ENCODE results near the gene SIGMAR1.

The SIGMAR1 gene

DNA sequence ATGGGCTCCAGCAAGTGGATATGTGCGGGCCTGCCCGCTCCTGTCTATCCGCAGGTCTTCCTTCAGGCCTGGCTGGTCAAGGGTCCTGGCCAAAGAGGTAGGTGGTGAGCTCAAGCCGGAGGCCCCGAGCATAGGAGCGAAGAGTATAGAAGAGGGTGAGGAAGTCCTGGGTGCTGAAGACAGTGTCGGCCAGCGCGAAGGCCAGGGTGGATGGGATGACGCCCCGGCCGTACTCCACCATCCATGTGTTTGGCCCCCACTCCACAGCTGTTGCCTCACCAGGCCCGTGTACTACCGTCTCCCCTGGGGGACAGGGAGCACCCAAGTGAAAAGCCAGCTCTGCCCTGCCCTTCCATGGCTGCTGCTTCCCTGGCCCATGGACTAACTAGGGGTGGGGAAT lies 2.0 kb downstream of the SIGMAR1 start:
- Histone ChIP-seq H3K4me3 (ENCODE audit: insufficient read depth in 1 of 2, low read depth in 1 of 2, low read length in 2 of 2) (peak overlapping the region; percentile 14 to 35), H2AFZ (ENCODE audit: low read depth, low read length) (no peak overlapping the region), H2AK5ac (ENCODE audit: low read length, severe bottlenecking) (no peak overlapping the region), H3K79me1 (replicated peaks; ENCODE audit: low read length, poor library complexity, severe bottlenecking) (peaks cover 22% of the 10 kb centered on the region), H3K9me3 (ENCODE audit: control insufficient read depth, low read length) (no peaks in the 10 kb centered on the region), H3K36me3 (ENCODE audit: control insufficient read depth in 1 of 2, insufficient read depth in 2 of 2, low read depth in 1 of 2, low read length in 2 of 2) (peaks cover 11 to 13% of the 10 kb centered on the region in 2 experiments), H3K23ac (ENCODE audit: low read length in 2 of 2) (peak overlapping the region in 1 of 2 experiments; percentile 34), H3K18ac (ENCODE audit: low read depth in 1 of 2, low read length in 2 of 2) (no peak overlapping the region), H4K91ac (ENCODE audit: low read length) (no peak overlapping the region), H3K14ac (ENCODE audit: low read length in 2 of 2) (peak overlapping the region in 1 of 2 experiments; percentile 90), H3K4ac (ENCODE audit: low read depth in 1 of 2, low read length in 2 of 2) (no peak overlapping the region), H3K9ac (ENCODE audit: low read length) (peak overlapping the region; percentile 7), H3K4me1 (ENCODE audit: control insufficient read depth, insufficient read depth, low read depth, low read length) (peaks cover 19% of the 10 kb centered on the region), H2BK12ac (ENCODE audit: low read length in 2 of 2) (no peak overlapping the region), H4K8ac (ENCODE audit: low read length) (peak overlapping the region; percentile 66), H2BK5ac (ENCODE audit: low read depth, low read length, poor library complexity, severe bottlenecking) (no peak overlapping the region), H2BK15ac (ENCODE audit: low read depth, poor library complexity, severe bottlenecking) (no peak overlapping the region), H3K27ac (ENCODE audit: low read length, poor library complexity, severe bottlenecking) (no peak overlapping the region), H2BK120ac (ENCODE audit: low read depth, low read length) (no peak overlapping the region), H3K27me3 (ENCODE audit: control insufficient read depth in 1 of 2, insufficient read depth in 1 of 2, low read length in 2 of 2) (peaks cover 5 to 11% of the 10 kb centered on the region in 2 experiments), H3K4me2 (ENCODE audit: low read length, poor library complexity, severe bottlenecking) (no peak overlapping the region)
- 96% methylated on average over 9 of the region's 14 CpGs for WGBS
- no peak for DNase-seq

DNA sequence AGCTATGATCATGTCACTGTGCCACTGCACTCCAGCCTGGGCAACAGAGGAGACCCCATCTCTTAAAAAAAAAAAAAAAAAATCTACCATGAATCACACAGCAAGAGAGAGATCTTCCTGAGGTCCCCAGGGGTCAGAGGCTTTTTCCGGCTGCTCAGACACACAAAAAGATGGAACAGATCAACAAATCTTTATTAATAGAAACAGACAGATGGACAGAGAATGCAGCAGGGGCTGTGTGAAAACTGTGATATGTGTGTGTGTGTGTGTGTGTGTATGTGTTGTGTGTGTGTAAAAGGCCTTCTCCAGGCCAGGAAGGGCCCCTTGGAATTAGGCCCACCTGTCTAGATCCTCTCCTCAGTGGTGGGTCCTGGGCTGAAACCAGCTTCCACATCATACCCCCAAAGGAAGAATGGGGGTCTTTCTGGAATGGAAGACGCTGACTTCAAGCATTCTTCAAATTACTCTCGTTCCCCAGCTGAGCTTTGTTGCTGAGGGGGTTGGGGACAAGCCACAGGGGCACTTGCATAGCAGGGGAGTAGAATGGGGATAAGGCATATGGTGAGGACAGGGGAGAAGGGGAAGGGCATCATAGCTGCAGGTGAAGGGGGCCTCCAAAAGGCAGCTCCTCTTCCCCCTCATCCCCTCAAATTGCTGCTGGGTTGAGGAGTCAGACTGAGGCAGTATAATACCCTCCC lies 2.9 kb downstream of the SIGMAR1 start:
- no peak overlapping the region for H4K91ac ChIP-seq (ENCODE audit: low read length)
- H3K27me3 ChIP-seq (ENCODE audit: control insufficient read depth in 1 of 2, insufficient read depth in 1 of 2, low read length in 2 of 2) = peaks cover 14 to 19% of the 10 kb centered on the region in 2 experiments
- peaks cover 19% of the 10 kb centered on the region for H3K4me1 ChIP-seq (ENCODE audit: control insufficient read depth, insufficient read depth, low read depth, low read length)
- H4K8ac ChIP-seq (ENCODE audit: low read length) = no peak overlapping the region
- peaks cover 11 to 13% of the 10 kb centered on the region in 2 experiments for H3K36me3 ChIP-seq (ENCODE audit: control insufficient read depth in 1 of 2, insufficient read depth in 2 of 2, low read depth in 1 of 2, low read length in 2 of 2)
- H2BK5ac ChIP-seq (ENCODE audit: low read depth, low read length, poor library complexity, severe bottlenecking) = no peak overlapping the region
- H2BK120ac ChIP-seq (ENCODE audit: low read depth, low read length) = no peak overlapping the region
- no peak for DNase-seq
- H3K23ac ChIP-seq (ENCODE audit: low read length in 2 of 2) = peak overlapping the region in 1 of 2 experiments; percentile 43
- H3K4ac ChIP-seq (ENCODE audit: low read depth in 1 of 2, low read length in 2 of 2) = no peak overlapping the region
- H2AK5ac ChIP-seq (ENCODE audit: low read length, severe bottlenecking) = no peak overlapping the region
- H2AFZ ChIP-seq (ENCODE audit: low read depth, low read length) = no peak overlapping the region
- WGBS = 96% methylated on average over 2 of the region's 3 CpGs
- H3K27ac ChIP-seq (ENCODE audit: low read length, poor library complexity, severe bottlenecking) = no peak overlapping the region
- no peak overlapping the region for H2BK15ac ChIP-seq (ENCODE audit: low read depth, poor library complexity, severe bottlenecking)
- no peak overlapping the region for H3K18ac ChIP-seq (ENCODE audit: low read depth in 1 of 2, low read length in 2 of 2)
- H3K4me3 ChIP-seq (ENCODE audit: insufficient read depth in 1 of 2, low read depth in 1 of 2, low read length in 2 of 2) = no peak overlapping the region
- no peak overlapping the region for H3K14ac ChIP-seq (ENCODE audit: low read length in 2 of 2)
- H3K4me2 ChIP-seq (ENCODE audit: low read length, poor library complexity, severe bottlenecking) = no peak overlapping the region
- H3K9me3 ChIP-seq (ENCODE audit: control insufficient read depth, low read length) = no peaks in the 10 kb centered on the region
- H3K79me1 ChIP-seq (replicated peaks; ENCODE audit: low read length, poor library complexity, severe bottlenecking) = peaks cover 22% of the 10 kb centered on the region
- H2BK12ac ChIP-seq (ENCODE audit: low read length in 2 of 2) = no peak overlapping the region
- peak overlapping the region; percentile 7 for H3K9ac ChIP-seq (ENCODE audit: low read length)

DNA sequence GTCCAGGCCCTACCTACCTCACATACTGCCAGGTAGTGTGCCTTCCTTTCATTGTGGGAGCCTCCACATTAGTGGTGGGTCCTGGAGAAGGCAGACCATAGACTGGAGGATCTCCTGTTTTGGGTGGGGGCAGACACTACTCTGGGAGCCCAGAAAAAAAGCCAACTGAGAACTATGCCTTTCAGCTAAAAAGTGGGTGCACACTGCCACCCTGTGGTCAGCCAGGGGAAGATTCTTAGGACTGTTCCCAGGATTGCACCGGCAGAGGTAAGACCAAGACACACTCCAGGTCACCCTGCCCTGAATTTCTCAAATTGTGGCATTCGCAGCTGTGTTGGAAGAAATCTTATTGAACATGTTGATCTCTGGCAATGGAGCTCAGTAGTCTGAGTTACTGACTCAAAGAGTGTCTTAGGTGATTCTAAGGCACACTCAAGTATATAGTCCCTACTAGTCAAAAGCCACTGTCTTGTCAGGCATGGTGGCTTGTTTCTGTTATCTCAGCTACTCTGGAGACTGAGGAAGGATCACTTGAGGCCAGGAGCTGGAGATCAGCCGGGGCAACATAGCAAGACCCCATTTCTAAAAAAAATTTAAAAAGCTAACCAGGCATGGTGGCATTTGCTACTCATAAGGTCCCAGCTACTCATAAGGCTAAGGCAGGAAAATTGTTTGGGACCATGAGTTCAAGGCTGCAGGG lies 3.6 kb downstream of the SIGMAR1 start:
- no peak overlapping the region for H2BK120ac ChIP-seq (ENCODE audit: low read depth, low read length)

DNA sequence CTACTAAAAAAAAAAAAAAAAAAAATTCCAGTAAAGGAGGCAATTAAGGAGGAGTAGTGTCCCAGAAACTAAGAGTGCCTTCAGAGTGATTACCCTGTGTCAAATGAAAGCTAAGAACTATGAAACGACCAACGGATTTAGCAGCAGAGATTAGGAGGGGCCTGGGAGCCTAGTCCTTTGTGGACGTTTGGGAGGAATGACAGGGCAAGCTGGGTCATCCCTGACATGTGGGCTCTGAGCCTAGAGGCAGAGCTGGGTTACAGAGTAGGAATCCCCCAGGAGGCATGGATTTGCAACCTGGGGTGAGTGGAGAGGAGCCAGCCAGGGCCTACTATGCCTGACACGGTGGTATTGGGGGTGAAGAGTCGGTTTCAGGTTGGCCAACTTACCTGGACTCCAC lies 4.4 kb downstream of the SIGMAR1 start:
- no peak for DNase-seq
- H3K23ac ChIP-seq (ENCODE audit: low read length in 2 of 2) = no peak overlapping the region
- no peak overlapping the region for H3K4me3 ChIP-seq (ENCODE audit: insufficient read depth in 1 of 2, low read depth in 1 of 2, low read length in 2 of 2)
- H3K36me3 ChIP-seq (ENCODE audit: control insufficient read depth in 1 of 2, insufficient read depth in 2 of 2, low read depth in 1 of 2, low read length in 2 of 2) = peaks cover 11 to 13% of the 10 kb centered on the region in 2 experiments
- no peak overlapping the region for H3K4me2 ChIP-seq (ENCODE audit: low read length, poor library complexity, severe bottlenecking)
- H4K91ac ChIP-seq (ENCODE audit: low read length) = no peak overlapping the region
- H3K9me3 ChIP-seq (ENCODE audit: control insufficient read depth, low read length) = no peaks in the 10 kb centered on the region
- H3K4me1 ChIP-seq (ENCODE audit: control insufficient read depth, insufficient read depth, low read depth, low read length) = peaks cover 27% of the 10 kb centered on the region
- no peak overlapping the region for H4K8ac ChIP-seq (ENCODE audit: low read length)
- 65% methylated on average over 3 of the region's 5 CpGs for WGBS
- no peak overlapping the region for H2BK12ac ChIP-seq (ENCODE audit: low read length in 2 of 2)
- no peak overlapping the region for H2AK5ac ChIP-seq (ENCODE audit: low read length, severe bottlenecking)
- H3K9ac ChIP-seq (ENCODE audit: low read length) = no peak overlapping the region
- no peak overlapping the region for H2BK5ac ChIP-seq (ENCODE audit: low read depth, low read length, poor library complexity, severe bottlenecking)
- peaks cover 27 to 31% of the 10 kb centered on the region in 2 experiments for H3K27me3 ChIP-seq (ENCODE audit: control insufficient read depth in 1 of 2, insufficient read depth in 1 of 2, low read length in 2 of 2)
- no peak overlapping the region for H2BK15ac ChIP-seq (ENCODE audit: low read depth, poor library complexity, severe bottlenecking)
- no peak overlapping the region for H2AFZ ChIP-seq (ENCODE audit: low read depth, low read length)
- H3K79me1 ChIP-seq (replicated peaks; ENCODE audit: low read length, poor library complexity, severe bottlenecking) = peaks cover 22% of the 10 kb centered on the region
- H2BK120ac ChIP-seq (ENCODE audit: low read depth, low read length) = no peak overlapping the region
- H3K4ac ChIP-seq (ENCODE audit: low read depth in 1 of 2, low read length in 2 of 2) = no peak overlapping the region
- H3K27ac ChIP-seq (ENCODE audit: low read length, poor library complexity, severe bottlenecking) = no peak overlapping the region
- no peak overlapping the region for H3K18ac ChIP-seq (ENCODE audit: low read depth in 1 of 2, low read length in 2 of 2)
- no peak overlapping the region for H3K14ac ChIP-seq (ENCODE audit: low read length in 2 of 2)

More for the DNA sequence above, 3.6 kb downstream of the SIGMAR1 start:
- no peak overlapping the region for H3K9ac ChIP-seq (ENCODE audit: low read length)
- peaks cover 24% of the 10 kb centered on the region for H3K4me1 ChIP-seq (ENCODE audit: control insufficient read depth, insufficient read depth, low read depth, low read length)
- no peak overlapping the region for H2AFZ ChIP-seq (ENCODE audit: low read depth, low read length)
- no peak overlapping the region for H3K4me3 ChIP-seq (ENCODE audit: insufficient read depth in 1 of 2, low read depth in 1 of 2, low read length in 2 of 2)
- H3K18ac ChIP-seq (ENCODE audit: low read depth in 1 of 2, low read length in 2 of 2) = no peak overlapping the region
- H3K9me3 ChIP-seq (ENCODE audit: control insufficient read depth, low read length) = no peaks in the 10 kb centered on the region
- no peak overlapping the region for H2BK5ac ChIP-seq (ENCODE audit: low read depth, low read length, poor library complexity, severe bottlenecking)
- no peak overlapping the region for H2BK12ac ChIP-seq (ENCODE audit: low read length in 2 of 2)
- H3K23ac ChIP-seq (ENCODE audit: low read length in 2 of 2) = no peak overlapping the region
- peak; percentile 71 for DNase-seq
- no peak overlapping the region for H4K8ac ChIP-seq (ENCODE audit: low read length)
- peak overlapping the region; percentile 35 for H4K91ac ChIP-seq (ENCODE audit: low read length)
- H3K14ac ChIP-seq (ENCODE audit: low read length in 2 of 2) = no peak overlapping the region
- H3K4ac ChIP-seq (ENCODE audit: low read depth in 1 of 2, low read length in 2 of 2) = no peak overlapping the region
- peaks cover 22% of the 10 kb centered on the region for H3K79me1 ChIP-seq (replicated peaks; ENCODE audit: low read length, poor library complexity, severe bottlenecking)
- no peak overlapping the region for H2AK5ac ChIP-seq (ENCODE audit: low read length, severe bottlenecking)
- peaks cover 21 to 26% of the 10 kb centered on the region in 2 experiments for H3K27me3 ChIP-seq (ENCODE audit: control insufficient read depth in 1 of 2, insufficient read depth in 1 of 2, low read length in 2 of 2)
- peaks cover 11 to 13% of the 10 kb centered on the region in 2 experiments for H3K36me3 ChIP-seq (ENCODE audit: control insufficient read depth in 1 of 2, insufficient read depth in 2 of 2, low read depth in 1 of 2, low read length in 2 of 2)
- H2BK15ac ChIP-seq (ENCODE audit: low read depth, poor library complexity, severe bottlenecking) = no peak overlapping the region
- H3K27ac ChIP-seq (ENCODE audit: low read length, poor library complexity, severe bottlenecking) = no peak overlapping the region
- H3K4me2 ChIP-seq (ENCODE audit: low read length, poor library complexity, severe bottlenecking) = no peak overlapping the region
- WGBS = 0% methylated on average over 2 of the region's 3 CpGs
